GM19043 (cell line): ENCODE measurements around the gene SMARCAL1.

Experiments
- ATAC-seq: cut with Tn5 transposase; IDR thresholded peaks from one replicate; pipeline ENCODE4 v1.9.1; 2021; ENCODE audit warnings: low read depth; ENCODE audit not compliant: unreplicated experiment

Gene SMARCAL1

GRCh38 chr2:216392018-216392562 lies 20.2 kb upstream of the SMARCAL1 start:
- ATAC-seq, result no peak

- no peak for ATAC-seq
Observed at GRCh38 chr2:216392945-216393840, 19.1 kb upstream of the SMARCAL1 start.

- ATAC-seq, result no peak
Observed at GRCh38 chr2:216394881-216395280, 17.4 kb upstream of the SMARCAL1 start.

GRCh38 chr2:216399621-216400020 lies 12.7 kb upstream of the SMARCAL1 start:
- no peak for ATAC-seq

GRCh38 chr2:216402751-216403150 lies 9.5 kb upstream of the SMARCAL1 start:
- ATAC-seq, result no peak

GRCh38 chr2:216404010-216404618 lies 8.2 kb upstream of the SMARCAL1 start:
- ATAC-seq, result no peak

- ATAC-seq, result no peak
Observed at GRCh38 chr2:216405588-216405987, 6.7 kb upstream of the SMARCAL1 start.

GRCh38 chr2:216406826-216407225 lies 5.5 kb upstream of the SMARCAL1 start:
- ATAC-seq, result no peak

GRCh38 chr2:216408426-216409290 lies 3.6 kb upstream of the SMARCAL1 start:
- ATAC-seq, result no peak

GRCh38 chr2:216410550-216410949 lies 1.7 kb upstream of the SMARCAL1 start:
- peak; percentile 33 for ATAC-seq

GRCh38 chr2:216413882-216414281 lies 1.6 kb downstream of the SMARCAL1 start:
- ATAC-seq, result no peak

- ATAC-seq, result no peak
Observed at GRCh38 chr2:216414772-216415319, 2.6 kb downstream of the SMARCAL1 start.

- ATAC-seq, result no peak
Observed at GRCh38 chr2:216415541-216415940, 3.3 kb downstream of the SMARCAL1 start.

- ATAC-seq, result no peak
Observed at GRCh38 chr2:216416571-216417307, 4.5 kb downstream of the SMARCAL1 start.

- ATAC-seq, result no peak
Observed at GRCh38 chr2:216418981-216419380, 6.7 kb downstream of the SMARCAL1 start.

GRCh38 chr2:216420367-216421101 lies 8.2 kb downstream of the SMARCAL1 start:
- no peak for ATAC-seq

GRCh38 chr2:216423071-216423470 lies 10.8 kb downstream of the SMARCAL1 start:
- no peak for ATAC-seq

- ATAC-seq, result no peak
Observed at GRCh38 chr2:216424274-216424673, 12.0 kb downstream of the SMARCAL1 start.
